A673 (cell line): Measurements from ENCODE around the gene FAM13A.

ENCODE experiments used
- EZH2 ChIP-seq: fragments of 200-600 bp; sonication (generic); IDR thresholded peaks from 2 replicates; pipeline ENCODE4 v1.6.1; 2017; ENCODE audit warnings: borderline replicate concordance, low read depth, mild to moderate bottlenecking, mixed read lengths, antibody characterized with exemption, low read length; ENCODE audit not compliant: poor library complexity, severe bottlenecking
- TF ChIP-seq, protein P1 (sequence below): fragments of 300-800, 200-600 bp; sonication (generic); conservative IDR thresholded peaks from 2 replicates; pipeline ENCODE4 v1.5.1; 2017; ENCODE audit warnings: low read depth, mild to moderate bottlenecking, antibody characterized with exemption, low read length, moderate library complexity, mixed read lengths

- TF ChIP-seq EZH2: no peak
- TF ChIP-seq, protein P1, sequence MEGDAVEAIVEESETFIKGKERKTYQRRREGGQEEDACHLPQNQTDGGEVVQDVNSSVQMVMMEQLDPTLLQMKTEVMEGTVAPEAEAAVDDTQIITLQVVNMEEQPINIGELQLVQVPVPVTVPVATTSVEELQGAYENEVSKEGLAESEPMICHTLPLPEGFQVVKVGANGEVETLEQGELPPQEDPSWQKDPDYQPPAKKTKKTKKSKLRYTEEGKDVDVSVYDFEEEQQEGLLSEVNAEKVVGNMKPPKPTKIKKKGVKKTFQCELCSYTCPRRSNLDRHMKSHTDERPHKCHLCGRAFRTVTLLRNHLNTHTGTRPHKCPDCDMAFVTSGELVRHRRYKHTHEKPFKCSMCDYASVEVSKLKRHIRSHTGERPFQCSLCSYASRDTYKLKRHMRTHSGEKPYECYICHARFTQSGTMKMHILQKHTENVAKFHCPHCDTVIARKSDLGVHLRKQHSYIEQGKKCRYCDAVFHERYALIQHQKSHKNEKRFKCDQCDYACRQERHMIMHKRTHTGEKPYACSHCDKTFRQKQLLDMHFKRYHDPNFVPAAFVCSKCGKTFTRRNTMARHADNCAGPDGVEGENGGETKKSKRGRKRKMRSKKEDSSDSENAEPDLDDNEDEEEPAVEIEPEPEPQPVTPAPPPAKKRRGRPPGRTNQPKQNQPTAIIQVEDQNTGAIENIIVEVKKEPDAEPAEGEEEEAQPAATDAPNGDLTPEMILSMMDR: no peak
Measured at GRCh38 chr4:88998891-88999290, 58.1 kb downstream of the FAM13A start.
